A549 (cell line): ENCODE results near the gene PDE4D.

Experiments
- MAFK ChIP-seq: fragments of 450-650 bp; IDR thresholded peaks from 2 replicates; pipeline ENCODE4 v1.6.1; 2014; ENCODE audit not compliant: partially characterized antibody
- POLR2A ChIP-seq: IDR thresholded peaks from 2 replicates; pipeline ENCODE4 v1.6.1; 2012; ENCODE audit warnings: mild to moderate bottlenecking, low read length
- RFX5 ChIP-seq: fragments of 450-650 bp; IDR thresholded peaks from 2 replicates; pipeline ENCODE4 v1.7.1; 2014; ENCODE audit warnings: antibody characterized with exemption, mild to moderate bottlenecking, moderate library complexity
- SMC3 ChIP-seq: fragments of >200 bp; sonication (Bioruptor Twin); formaldehyde crosslinking; IDR thresholded peaks from 3 replicates; pipeline ENCODE4 v1.6.1; 2018; ENCODE audit warnings: inconsistent platforms
- SREBF2 ChIP-seq: fragments of 450-650 bp; IDR thresholded peaks from 2 replicates; pipeline ENCODE4 v1.6.1; 2014; ENCODE audit warnings: mild to moderate bottlenecking, moderate library complexity
- TF ChIP-seq, protein P1 (sequence below): IDR thresholded peaks from 2 replicates; pipeline ENCODE4 v1.6.1; 2012

DNA sequence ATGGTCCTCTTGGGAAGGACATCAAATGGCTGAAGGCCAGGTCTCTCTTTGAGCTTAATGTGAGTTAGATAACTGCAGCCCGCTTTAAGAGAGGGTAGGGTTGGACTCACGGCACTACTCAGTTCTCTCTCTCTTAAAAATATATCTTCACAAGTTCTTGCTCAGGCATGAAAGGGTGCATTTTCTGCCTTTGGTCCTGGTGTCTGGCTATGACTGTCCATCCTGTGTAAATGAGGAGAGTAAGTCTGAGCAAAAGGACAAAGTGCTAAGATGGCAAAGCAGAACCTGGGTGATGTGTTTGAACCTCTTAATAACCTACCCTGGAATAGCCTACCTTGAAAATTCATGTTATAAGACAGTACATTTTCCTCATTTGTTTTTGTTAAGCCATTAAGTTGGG lies 293.4 kb downstream of the PDE4D start:
- TF ChIP-seq SMC3 (no peak), POLR2A (no peak), MAFK (no peak), SREBF2 (no peak), RFX5 (no peak)
- TF ChIP-seq, protein P1, sequence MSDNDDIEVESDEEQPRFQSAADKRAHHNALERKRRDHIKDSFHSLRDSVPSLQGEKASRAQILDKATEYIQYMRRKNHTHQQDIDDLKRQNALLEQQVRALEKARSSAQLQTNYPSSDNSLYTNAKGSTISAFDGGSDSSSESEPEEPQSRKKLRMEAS, result no peak
